Bronchial epithelial cell (primary cell): Measurements from ENCODE around the gene FA2H. TPM values are rescaled to one million over a fixed set of nuclear protein-coding genes. Genes with fewer than 3 reads are reported as not detected.

Experiments used
- DNase-seq: peaks from one replicate; pipeline ENCODE4 v3.0.0-alpha.2; 2010; ENCODE audit warnings: low read depth
- FAIRE-seq: peaks from 2 replicates; lab custom pipeline; 2011; peaks lifted over from hg19 to GRCh38; lab: Jason Lieb, UNC
- H3K27me3 ChIP-seq: 2 replicates; pipeline ENCODE4 v1.5.1; 2011; ENCODE audit warnings: low read length; ENCODE audit not compliant: control insufficient read depth, insufficient read depth
- H3K36me3 ChIP-seq: 2 replicates; pipeline ENCODE4 v1.5.1; 2011; ENCODE audit warnings: low read length; ENCODE audit not compliant: control insufficient read depth, insufficient read depth
- H3K4me3 ChIP-seq: 2 replicates; pipeline ENCODE4 v1.5.1; 2011; ENCODE audit warnings: mild to moderate bottlenecking, low read depth, low read length, control low read depth
- CTCF ChIP-seq: IDR thresholded peaks from 2 replicates; pipeline ENCODE4 v1.5.1; 2011; ENCODE audit warnings: mild to moderate bottlenecking, moderate library complexity, low read length, control low read depth, inconsistent platforms; ENCODE audit not compliant: insufficient read depth, severe bottlenecking
- total RNA-seq: library from RNA; depleted of rRNA; stranded (reverse); fragments of >200 nt; gene quantifications from 2 replicates; pipeline ENCODE4 v1.2.1, GENCODE V29; 2014

The FA2H gene
- total RNA-seq, 1 donor from 2014 or later = 1.6 TPM

- TF ChIP-seq CTCF = no peak
- Histone ChIP-seq H3K36me3 (no peaks in the 10 kb centered on the region), H3K4me3 (peak overlapping the region; percentile 37), H3K27me3 (peaks cover 7% of the 10 kb centered on the region)
- FAIRE-seq = no peak
- DNase-seq = no peak
Observed at GRCh38 chr16:74775255-74775654, 635 bp upstream of the FA2H start.

- FAIRE-seq (no peak), DNase-seq (no peak)
- Histone ChIP-seq H3K36me3 (no peaks in the 10 kb centered on the region), H3K27me3 (peaks cover 7% of the 10 kb centered on the region), H3K4me3 (no peak overlapping the region)
- TF ChIP-seq CTCF = no peak
Observed at GRCh38 chr16:74773446-74774222, 986 bp downstream of the FA2H start.

GRCh38 chr16:74771656-74772315 is 2.8 kb downstream of the FA2H start:
- FAIRE-seq (peak; percentile 32), DNase-seq (no peak)
- Histone ChIP-seq H3K4me3 (no peak overlapping the region), H3K27me3 (peaks cover 7% of the 10 kb centered on the region), H3K36me3 (no peaks in the 10 kb centered on the region)
- TF ChIP-seq CTCF = no peak

GRCh38 chr16:74770831-74771526 is 3.6 kb downstream of the FA2H start:
- FAIRE-seq = no peak
- TF ChIP-seq CTCF = no peak
- DNase-seq = no peak
- Histone ChIP-seq H3K4me3 (no peak overlapping the region), H3K36me3 (no peaks in the 10 kb centered on the region), H3K27me3 (peaks cover 7% of the 10 kb centered on the region)

- H3K4me3 ChIP-seq = no peak overlapping the region
- H3K36me3 ChIP-seq = no peaks in the 10 kb centered on the region
- TF ChIP-seq CTCF = no peak
- no peak for FAIRE-seq
- peaks cover 7% of the 10 kb centered on the region for H3K27me3 ChIP-seq
- no peak for DNase-seq
Observed at GRCh38 chr16:74769586-74770190, 4.9 kb downstream of the FA2H start.
